Endometrium (tissue), 2 donors: ENCODE results near the gene PTP4A1.
"Not testable (repeated sequence)": the region's sequence is repeated elsewhere in the genome, so short reads cannot be mapped to it uniquely, and the experiment has no call there.

Experiments
- FAIRE-seq: peaks from 2 replicates; lab custom pipeline; 2012; peaks lifted over from hg19 to GRCh38; lab: Jason Lieb, UNC
- donor health status: control.
- donor health status: control.

The PTP4A1 gene

GRCh38 chr6:63572044-63572746 is at the start of gene PTP4A1, which contains the start of gene LOC128125822:
Gene PTP4A1, plus strand, starts transcription at chr6:63572480. Its CDS starts 4,401 bp downstream, at chr6:63576881.
Gene LOC128125822, plus strand, starts transcription at chr6:63572480.
- FAIRE-seq: no peak

GRCh38 chr6:63522911-63523287 is 49.4 kb upstream of the PTP4A1 start:
- not testable (repeated sequence) for FAIRE-seq

GRCh38 chr6:63523630-63524029 is 48.6 kb upstream of the PTP4A1 start:
- no peak for FAIRE-seq

GRCh38 chr6:63525186-63525878 is 46.9 kb upstream of the PTP4A1 start:
- no peak for FAIRE-seq

- FAIRE-seq: no peak
Observed at GRCh38 chr6:63526931-63527330, 45.3 kb upstream of the PTP4A1 start.

- no peak for FAIRE-seq
Observed at GRCh38 chr6:63527658-63528514, 44.4 kb upstream of the PTP4A1 start.

- FAIRE-seq: no peak
Observed at GRCh38 chr6:63529498-63529897, 42.8 kb upstream of the PTP4A1 start.

- FAIRE-seq: no peak
Observed at GRCh38 chr6:63530182-63530581, 42.1 kb upstream of the PTP4A1 start.

- no peak for FAIRE-seq
Observed at GRCh38 chr6:63530991-63531390, 41.3 kb upstream of the PTP4A1 start.

GRCh38 chr6:63533026-63533425 is 39.3 kb upstream of the PTP4A1 start:
- FAIRE-seq: no peak

- no peak for FAIRE-seq
Observed at GRCh38 chr6:63533952-63534351, 38.3 kb upstream of the PTP4A1 start.

- no peak for FAIRE-seq
Observed at GRCh38 chr6:63537201-63537958, 34.9 kb upstream of the PTP4A1 start.

- FAIRE-seq: no peak
Observed at GRCh38 chr6:63537959-63538300, 34.4 kb upstream of the PTP4A1 start.

GRCh38 chr6:63538550-63538949 is 33.7 kb upstream of the PTP4A1 start:
- FAIRE-seq: no peak

GRCh38 chr6:63543001-63543400 is 29.3 kb upstream of the PTP4A1 start:
- no peak for FAIRE-seq

- no peak for FAIRE-seq
Observed at GRCh38 chr6:63543982-63544381, 28.3 kb upstream of the PTP4A1 start.

- FAIRE-seq: no peak
Observed at GRCh38 chr6:63546236-63546635, 26.0 kb upstream of the PTP4A1 start.

- no peak for FAIRE-seq
Observed at GRCh38 chr6:63546697-63547096, 25.6 kb upstream of the PTP4A1 start.

GRCh38 chr6:63549076-63549475 is 23.2 kb upstream of the PTP4A1 start:
- no peak for FAIRE-seq

- no peak for FAIRE-seq
Observed at GRCh38 chr6:63553208-63553607, 19.1 kb upstream of the PTP4A1 start.

GRCh38 chr6:63553900-63554299 is 18.4 kb upstream of the PTP4A1 start:
- FAIRE-seq: no peak

GRCh38 chr6:63554782-63555181 is 17.5 kb upstream of the PTP4A1 start:
- FAIRE-seq: no peak
